K562 (cell line): ENCODE measurements around the gene DIP2A. TPM values are rescaled to one million over a fixed set of nuclear protein-coding genes. Genes with fewer than 3 reads are reported as not detected.

Experiments
- ATAC-seq: fragments of 200-7000 bp; cut with Tn5 transposase; 3 replicates; pipeline ENCODE4 v1.9.1; 2020; ENCODE audit warnings: moderate library complexity
- BruUV-seq: library from RNA; stranded (reverse); fragments of 400-500 nt; replicated peaks from 2 replicates; lab custom pipeline; 2021; lab: Mats Ljungman, UMichigan
- CTCF ChIA-PET: fragments of 300-600 bp; formaldehyde crosslinking; extraction: SDS; loops from one replicate; lab custom pipeline; 2021; ENCODE audit warnings: low intra/inter-chr PET ratio; lab: Yijun Ruan, JAX
- POLR2A ChIA-PET: fragments of 300-600, 350-650 bp; sonication (Branson Sonifier 250); formaldehyde crosslinking; extraction: SDS; loops from one replicate; lab custom pipeline; 2021; ENCODE audit warnings: antibody characterized with exemption, inconsistent platforms; lab: Yijun Ruan, JAX
- DNase-seq, 4 experiments: peaks; one replicate each; pipeline versions ENCODE4 v3.0.0 to v3.0.0-alpha.2; 2011 to 2018; ENCODE audit warnings: low spot score in 3 of 4, mixed read lengths in 3 of 4; ENCODE audit errors: extremely low read depth in 1 of 4
- FAIRE-seq: peaks from 2 replicates; lab custom pipeline; 2011; peaks lifted over from hg19 to GRCh38; lab: Jason Lieb, UNC
- H2AFZ ChIP-seq: 2 replicates; pipeline ENCODE4 v1.6.0; 2011; ENCODE audit warnings: low read depth, low read length, control low read depth, inconsistent platforms
- H3K27ac ChIP-seq: fragments of 200-600 bp; 3 replicates; pipeline ENCODE4 v1.8.0; 2011; ENCODE audit warnings: low read depth, mild to moderate bottlenecking, control low read depth, inconsistent platforms, low read length, moderate library complexity, mixed read lengths; ENCODE audit errors: extremely low read depth
- H3K27me3 ChIP-seq, 2 experiments: fragments of 300-600 bp in 1 of 2; 2 replicates in 1 of 2; 3 replicates in 1 of 2; pipeline versions ENCODE4 v1.6.0 to v1.8.0; 2011; ENCODE audit warnings: inconsistent platforms in 2 of 2, low read length in 2 of 2, mild to moderate bottlenecking in 1 of 2, mixed read lengths in 1 of 2, moderate library complexity in 1 of 2; ENCODE audit not compliant: control insufficient read depth in 2 of 2, insufficient read depth in 2 of 2
- H3K36me3 ChIP-seq: fragments of 300-600 bp; 3 replicates; pipeline ENCODE4 v1.8.0; 2011; ENCODE audit warnings: mild to moderate bottlenecking, low read length, inconsistent platforms; ENCODE audit not compliant: control insufficient read depth, insufficient read depth
- H3K4me1 ChIP-seq, 2 experiments: fragments of 200-600 bp in 1 of 2; replicated peaks in 1 of 2; 2 replicates in 1 of 2; 3 replicates in 1 of 2; pipeline versions ENCODE4 v1.5.1 to v1.8.0; 2011; ENCODE audit warnings: inconsistent platforms in 2 of 2, low read length in 2 of 2, mild to moderate bottlenecking in 1 of 2, mixed read lengths in 1 of 2, moderate library complexity in 1 of 2; ENCODE audit not compliant: control insufficient read depth in 2 of 2, insufficient read depth in 2 of 2
- H3K4me2 ChIP-seq: 2 replicates; pipeline ENCODE4 v1.6.1; 2011; ENCODE audit warnings: low read length, control low read depth, inconsistent platforms, mixed read lengths; ENCODE audit not compliant: insufficient read depth
- H3K4me3 ChIP-seq: fragments of 200-600 bp; sonication (generic), shearing (Covaris generic); 2 replicates; pipeline ENCODE4 v1.5.1; 2016; ENCODE audit warnings: control low read depth, inconsistent platforms
- H3K79me2 ChIP-seq: fragments of 200-600 bp; 3 replicates; pipeline ENCODE4 v1.8.0; 2011; ENCODE audit warnings: low read length, inconsistent platforms; ENCODE audit not compliant: control insufficient read depth, insufficient read depth
- H3K9ac ChIP-seq, 2 experiments: 2 replicates each; pipeline versions ENCODE4 v1.6.0 to v1.6.1; 2011; ENCODE audit warnings: low read depth in 2 of 2, low read length in 2 of 2, control low read depth in 1 of 2, inconsistent platforms in 1 of 2, mild to moderate bottlenecking in 1 of 2, mixed read lengths in 1 of 2; ENCODE audit not compliant: insufficient read depth in 1 of 2
- H3K9me1 ChIP-seq: one replicate; pipeline ENCODE4 v1.6.0; 2011; ENCODE audit warnings: inconsistent platforms, mild to moderate bottlenecking, low read length, moderate library complexity; ENCODE audit not compliant: control insufficient read depth, insufficient read depth
- H3K9me3 ChIP-seq: replicated peaks from 2 replicates; pipeline ENCODE4 v1.5.1; 2011; ENCODE audit warnings: low read depth, low read length, inconsistent platforms; ENCODE audit not compliant: control insufficient read depth, insufficient read depth
- H4K20me1 ChIP-seq: replicated peaks from 2 replicates; pipeline ENCODE4 v1.6.1; 2011; ENCODE audit warnings: low read length, inconsistent platforms, mixed read lengths; ENCODE audit not compliant: control insufficient read depth, insufficient read depth
- CBFB ChIP-seq: sonication (generic); formaldehyde crosslinking; IDR thresholded peaks from 2 replicates; pipeline ENCODE4 v1.4.0; 2020; ENCODE audit warnings: mild to moderate bottlenecking, missing genetic modification reagents
- EP300 ChIP-seq: IDR thresholded peaks from 2 replicates; pipeline ENCODE4 v1.6.1; 2012; ENCODE audit warnings: low read length, improper control_type of control experiment
- FOXA1 ChIP-seq: fragments of 450-650 bp; IDR thresholded peaks from 2 replicates; pipeline ENCODE4 v1.6.1; 2016; ENCODE audit warnings: mild to moderate bottlenecking, borderline replicate concordance
- HDAC3 ChIP-seq: fragments of 450-650 bp; IDR thresholded peaks from 2 replicates; pipeline ENCODE4 v1.6.1; 2018; ENCODE audit warnings: borderline replicate concordance, mild to moderate bottlenecking, moderate library complexity; ENCODE audit not compliant: partially characterized antibody
- MECOM ChIP-seq: fragments of 250-450 bp; sonication (Bioruptor Pico); IDR thresholded peaks from 2 replicates; pipeline ENCODE4 v1.8.0; 2022; ENCODE audit warnings: inconsistent platforms
- MTA3 ChIP-seq: fragments of 450-650 bp; formaldehyde crosslinking; IDR thresholded peaks from 2 replicates; pipeline ENCODE4 v1.6.1; 2017; ENCODE audit warnings: mild to moderate bottlenecking, borderline replicate concordance
- NCOR1 ChIP-seq: fragments of 450-650 bp; IDR thresholded peaks from 2 replicates; pipeline ENCODE4 v1.6.1; 2016; ENCODE audit warnings: mild to moderate bottlenecking, moderate library complexity
- NFIC ChIP-seq: fragments of 450-650 bp; IDR thresholded peaks from 2 replicates; pipeline ENCODE4 v1.6.1; 2017; ENCODE audit warnings: mild to moderate bottlenecking, inconsistent platforms
- SAFB2 ChIP-seq: fragments of 200-400 bp; formaldehyde crosslinking; IDR thresholded peaks from 2 replicates; pipeline ENCODE4 v1.6.1; 2018; ENCODE audit warnings: borderline replicate concordance, low read length, low read depth, moderate library complexity; ENCODE audit not compliant: severe bottlenecking
- SETDB1 ChIP-seq: IDR thresholded peaks from one replicate; pipeline ENCODE4 v1.6.1; 2012; ENCODE audit warnings: low read length, control low read depth, inconsistent platforms
- ZNF3 ChIP-seq: fragments of 250-450 bp; sonication (Bioruptor Pico); IDR thresholded peaks from 2 replicates; pipeline ENCODE4 v1.5.0; 2021; ENCODE audit warnings: mild to moderate bottlenecking, moderate library complexity
- ZNF717 ChIP-seq: fragments of 250-450 bp; sonication (Bioruptor Pico); IDR thresholded peaks from 2 replicates; pipeline ENCODE4 v1.5.0; 2021
- WGBS: fragments of 100-300 bp; shearing (Covaris generic); methylation state at CpG from one replicate; pipeline ENCODE4 v1.1.6; 2016; ENCODE audit warnings: low coverage, mixed read lengths; ENCODE audit not compliant: insufficient coverage; ENCODE audit errors: missing lambda C conversion rate; 5-methylcytosine and 5-hydroxymethylcytosine counted together
- in situ Hi-C: fragments of 300-500 bp; cut with MboI; formaldehyde crosslinking; loops from 4 replicates; pipeline ENCODE4 v1.15.0; 2018; ENCODE audit warnings: inconsistent platforms, mixed read lengths
- intact Hi-C: fragments of 100-400 bp; cut with micrococcal nuclease; formaldehyde crosslinking; loops from 2 replicates; pipeline ENCODE4 v1.14.2; 2022
- polyA plus RNA-seq, 8 experiments: library from polyadenylated mRNA; depleted of rRNA in 4 of 8; stranded (reverse) in 5 of 8; unstranded in 3 of 8; fragments of >200 nt; fragmentation: Nextera tagmentation in 2 of 8; fragmentation: Illumina TruSeq in 1 of 8; extraction: Ambion mirVana in 2 of 8; extraction: Trizol in 1 of 8; gene quantifications; 2 replicates each; pipeline versions ENCODE4 v1.2.1 to v1.2.3, GENCODE V29; 2011 to 2014; ENCODE audit warnings: inconsistent platforms in 1 of 8, missing spikeins in 1 of 8
- total RNA-seq, 7 experiments: library from RNA; depleted of rRNA in 6 of 7; stranded (reverse); fragments of >200 nt in 6 of 7; fragmentation: Illumina TruSeq in 2 of 7; extraction: Trizol in 2 of 7; gene quantifications; 2 replicates each; pipeline versions ENCODE4 v1.2.1 to v1.2.3, GENCODE V29; 2011 to 2021; ENCODE audit warnings: low replicate concordance in 1 of 7
- TF ChIP-seq, protein P1 (sequence below): fragments of 250-450 bp; sonication (Bioruptor Pico); IDR thresholded peaks from 2 replicates; pipeline ENCODE4 v1.9.0; 2021; ENCODE audit warnings: mild to moderate bottlenecking, inconsistent platforms
- TF ChIP-seq, protein P2 (sequence below), 2 experiments: fragments of 450-650 bp; conservative IDR thresholded peaks; 2 replicates each; pipeline ENCODE4 v1.6.1; 2017; ENCODE audit warnings: mild to moderate bottlenecking in 2 of 2, moderate library complexity in 2 of 2

The DIP2A gene
- total and polyA plus RNA-seq, 9 of the 15 experiments (the other 6 are each of a cell fraction or from before 2014, with no cell fraction given) = 4.3 to 34.5 (median 20.3) TPM

DNA sequence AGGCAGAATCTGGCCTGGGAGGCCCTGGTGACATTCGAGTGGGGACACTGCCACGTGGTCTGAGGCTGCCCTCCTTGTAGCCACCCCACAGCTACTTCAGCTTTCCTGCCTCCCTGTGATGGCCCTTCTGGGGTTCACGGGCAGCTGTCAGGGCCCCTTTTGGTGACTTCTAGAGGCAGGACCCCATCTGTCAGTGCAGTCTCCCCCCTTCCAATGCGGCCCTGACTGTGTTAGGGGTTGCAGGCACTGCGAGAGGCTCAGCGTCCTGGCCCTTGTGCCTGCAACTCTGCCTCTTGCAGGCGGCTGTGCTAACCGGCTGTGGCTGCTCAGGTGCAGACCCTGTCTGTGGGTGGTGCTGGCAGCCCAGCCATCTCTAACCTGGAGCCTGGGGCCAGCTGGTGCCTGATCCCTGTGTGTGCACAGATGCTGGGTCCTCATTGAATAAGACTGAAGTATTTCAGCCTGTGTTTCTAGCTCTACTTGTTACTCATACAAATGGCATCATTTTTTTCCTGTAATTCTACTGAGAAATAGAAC, 84.0 kb downstream of the DIP2A start (continued):
- TF ChIP-seq SAFB2 (no peak), SETDB1 (no peak)
- TF ChIP-seq, protein P1, sequence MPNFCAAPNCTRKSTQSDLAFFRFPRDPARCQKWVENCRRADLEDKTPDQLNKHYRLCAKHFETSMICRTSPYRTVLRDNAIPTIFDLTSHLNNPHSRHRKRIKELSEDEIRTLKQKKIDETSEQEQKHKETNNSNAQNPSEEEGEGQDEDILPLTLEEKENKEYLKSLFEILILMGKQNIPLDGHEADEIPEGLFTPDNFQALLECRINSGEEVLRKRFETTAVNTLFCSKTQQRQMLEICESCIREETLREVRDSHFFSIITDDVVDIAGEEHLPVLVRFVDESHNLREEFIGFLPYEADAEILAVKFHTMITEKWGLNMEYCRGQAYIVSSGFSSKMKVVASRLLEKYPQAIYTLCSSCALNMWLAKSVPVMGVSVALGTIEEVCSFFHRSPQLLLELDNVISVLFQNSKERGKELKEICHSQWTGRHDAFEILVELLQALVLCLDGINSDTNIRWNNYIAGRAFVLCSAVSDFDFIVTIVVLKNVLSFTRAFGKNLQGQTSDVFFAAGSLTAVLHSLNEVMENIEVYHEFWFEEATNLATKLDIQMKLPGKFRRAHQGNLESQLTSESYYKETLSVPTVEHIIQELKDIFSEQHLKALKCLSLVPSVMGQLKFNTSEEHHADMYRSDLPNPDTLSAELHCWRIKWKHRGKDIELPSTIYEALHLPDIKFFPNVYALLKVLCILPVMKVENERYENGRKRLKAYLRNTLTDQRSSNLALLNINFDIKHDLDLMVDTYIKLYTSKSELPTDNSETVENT (CRISPR knock-in tag) = no peak

DNA sequence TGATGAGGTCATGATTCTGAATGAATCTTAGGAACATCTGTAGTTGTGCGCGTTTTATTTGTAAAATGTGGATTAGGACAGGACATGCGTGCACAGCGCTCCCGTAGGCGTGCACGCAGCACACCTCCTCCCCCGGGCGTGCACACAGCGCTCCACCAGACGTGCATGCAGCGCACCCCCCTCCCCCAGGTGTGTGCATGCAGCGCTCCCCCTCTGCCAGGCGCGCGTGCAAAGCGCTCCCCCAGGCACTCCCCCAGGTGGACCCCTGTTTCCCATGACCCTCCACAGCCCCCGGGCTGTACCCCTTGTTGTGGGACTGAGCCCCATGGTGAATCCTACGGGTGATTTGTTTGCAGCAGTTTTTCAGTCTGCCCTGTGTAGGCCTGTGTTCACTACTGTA, 84.6 kb downstream of the DIP2A start:
- Histone ChIP-seq H3K27me3 (no peaks in the 10 kb centered on the region), H4K20me1 (no peaks in the 10 kb centered on the region), H3K36me3 (peaks cover 84% of the 10 kb centered on the region; the same call in 2 of the 3 replicates), H3K27ac (no peak overlapping the region), H3K4me2 (no peak overlapping the region), H3K79me2 (no peaks in the 10 kb centered on the region), H3K4me1 (peaks cover 0 to 5% of the 10 kb centered on the region in 2 experiments; a peak in 1 of 5 replicates), H2AFZ (no peak overlapping the region), H3K9me3 (no peaks in the 10 kb centered on the region), H3K9ac (no peak overlapping the region), H3K4me3 (no peak overlapping the region), H3K9me1 (no peaks in the 10 kb centered on the region)
- in situ Hi-C loops = no loop called here
- POLR2A ChIA-PET = no interaction called here
- BruUV-seq = no TSS peak
- DNase-seq (no peak), FAIRE-seq (no peak), ATAC-seq (no peak)
- intact Hi-C loops = no loop called here
- 92% methylated on average over 14 of the region's 19 CpGs for WGBS
- CTCF ChIA-PET = no interaction called here
- TF ChIP-seq NCOR1 (no peak), FOXA1 (no peak), EP300 (no peak), CBFB (CRISPR knock-in tag) (no peak), HDAC3 (no peak), MECOM (CRISPR knock-in tag) (no peak), ZNF717 (CRISPR knock-in tag) (no peak), MTA3 (no peak), NFIC (no peak), ZNF3 (CRISPR knock-in tag) (no peak), SETDB1 (no peak)
- TF ChIP-seq, protein P2, sequence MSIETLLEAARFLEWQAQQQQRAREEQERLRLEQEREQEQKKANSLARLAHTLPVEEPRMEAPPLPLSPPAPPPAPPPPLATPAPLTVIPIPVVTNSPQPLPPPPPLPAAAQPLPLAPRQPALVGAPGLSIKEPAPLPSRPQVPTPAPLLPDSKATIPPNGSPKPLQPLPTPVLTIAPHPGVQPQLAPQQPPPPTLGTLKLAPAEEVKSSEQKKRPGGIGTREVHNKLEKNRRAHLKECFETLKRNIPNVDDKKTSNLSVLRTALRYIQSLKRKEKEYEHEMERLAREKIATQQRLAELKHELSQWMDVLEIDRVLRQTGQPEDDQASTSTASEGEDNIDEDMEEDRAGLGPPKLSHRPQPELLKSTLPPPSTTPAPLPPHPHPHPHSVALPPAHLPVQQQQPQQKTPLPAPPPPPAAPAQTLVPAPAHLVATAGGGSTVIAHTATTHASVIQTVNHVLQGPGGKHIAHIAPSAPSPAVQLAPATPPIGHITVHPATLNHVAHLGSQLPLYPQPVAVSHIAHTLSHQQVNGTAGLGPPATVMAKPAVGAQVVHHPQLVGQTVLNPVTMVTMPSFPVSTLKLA (conservative IDR thresholded peaks at IDR 0.05) = no peak
